HFFc6 (cell line): ENCODE data around the gene NADK. TPM values are rescaled to one million over a fixed set of nuclear protein-coding genes. Genes with fewer than 3 reads are reported as not detected.

Source experiments
- DNase-seq: peaks from one replicate; pipeline ENCODE4 v3.0.0-alpha.2; 2018
- H3K27ac Mint-ChIP-seq: 2 replicates; pipeline ENCODE4 v1.8.0; 2020; ENCODE audit warnings: mild to moderate bottlenecking, mixed read lengths
- H3K27me3 Mint-ChIP-seq: 2 replicates; pipeline ENCODE4 v1.8.0; 2021; ENCODE audit warnings: mild to moderate bottlenecking, moderate library complexity, mixed read lengths; ENCODE audit not compliant: insufficient read depth
- H3K36me3 Mint-ChIP-seq: 2 replicates; pipeline ENCODE4 v1.8.0; 2021; ENCODE audit warnings: low read depth, mixed read lengths
- H3K4me1 Mint-ChIP-seq: 2 replicates; pipeline ENCODE4 v1.8.0; 2020; ENCODE audit warnings: low read depth, mixed read lengths
- H3K4me3 Mint-ChIP-seq: 2 replicates; pipeline ENCODE4 v1.8.0; 2020; ENCODE audit warnings: mild to moderate bottlenecking, moderate library complexity, mixed read lengths
- H3K9me3 Mint-ChIP-seq: 2 replicates; pipeline ENCODE4 v1.8.0; 2020; ENCODE audit warnings: mild to moderate bottlenecking, mixed read lengths
- total RNA-seq, 6 experiments: library from RNA; stranded (reverse); fragmentation: NEBNext Ultra II Directional; extraction: Animal tissue kit (Norgen Biotek cat#: 25700); gene quantifications; 2 replicates in 1 of 6; 3 replicates in 5 of 6; pipeline ENCODE4 v1.2.3, GENCODE V29; 2021
- TF ChIP-seq, protein P1 (sequence below): fragments of 200-600 bp; sonication (generic); IDR thresholded peaks from 2 replicates; pipeline ENCODE4 v1.5.0; 2021; ENCODE audit warnings: antibody characterized with exemption, mild to moderate bottlenecking

Gene NADK
- total RNA-seq, 6 experiments from 2014 or later: 50.3 to 68.8 (median 54.8) TPM

DNA sequence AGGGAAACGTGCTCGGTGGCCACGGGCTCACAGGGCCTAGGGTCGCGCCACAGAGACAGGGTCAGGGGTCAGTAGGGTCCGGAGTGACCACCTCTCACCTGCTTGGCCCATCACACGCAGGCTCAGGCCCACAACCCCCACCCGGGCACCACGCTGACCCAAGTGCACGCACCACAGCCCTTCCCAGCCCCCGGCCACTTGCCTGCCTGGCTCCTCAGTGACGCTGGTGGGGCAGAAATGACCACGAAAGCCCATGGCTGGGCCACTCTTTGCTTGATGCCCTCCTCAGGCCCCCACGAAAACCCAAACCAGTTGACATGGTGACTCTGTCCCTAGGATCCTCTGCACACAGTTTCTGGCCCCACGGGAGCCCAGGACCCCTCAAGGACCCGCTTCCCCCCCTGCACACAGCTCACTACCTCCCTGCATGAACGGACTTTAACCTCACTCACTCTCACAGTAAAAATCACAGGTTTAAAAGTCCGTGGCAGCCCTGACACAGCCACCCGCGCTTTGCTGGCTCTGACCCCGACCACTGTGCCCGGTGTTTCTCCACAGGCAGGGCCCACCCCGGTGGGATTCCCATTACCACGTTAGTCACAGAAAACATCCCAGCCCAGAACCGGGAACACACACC is 20.7 kb downstream of the NADK start:
- H3K4me3 Mint-ChIP-seq: no peak overlapping the region; the same call in 1 of the 2 replicates
- TF ChIP-seq, protein P1, sequence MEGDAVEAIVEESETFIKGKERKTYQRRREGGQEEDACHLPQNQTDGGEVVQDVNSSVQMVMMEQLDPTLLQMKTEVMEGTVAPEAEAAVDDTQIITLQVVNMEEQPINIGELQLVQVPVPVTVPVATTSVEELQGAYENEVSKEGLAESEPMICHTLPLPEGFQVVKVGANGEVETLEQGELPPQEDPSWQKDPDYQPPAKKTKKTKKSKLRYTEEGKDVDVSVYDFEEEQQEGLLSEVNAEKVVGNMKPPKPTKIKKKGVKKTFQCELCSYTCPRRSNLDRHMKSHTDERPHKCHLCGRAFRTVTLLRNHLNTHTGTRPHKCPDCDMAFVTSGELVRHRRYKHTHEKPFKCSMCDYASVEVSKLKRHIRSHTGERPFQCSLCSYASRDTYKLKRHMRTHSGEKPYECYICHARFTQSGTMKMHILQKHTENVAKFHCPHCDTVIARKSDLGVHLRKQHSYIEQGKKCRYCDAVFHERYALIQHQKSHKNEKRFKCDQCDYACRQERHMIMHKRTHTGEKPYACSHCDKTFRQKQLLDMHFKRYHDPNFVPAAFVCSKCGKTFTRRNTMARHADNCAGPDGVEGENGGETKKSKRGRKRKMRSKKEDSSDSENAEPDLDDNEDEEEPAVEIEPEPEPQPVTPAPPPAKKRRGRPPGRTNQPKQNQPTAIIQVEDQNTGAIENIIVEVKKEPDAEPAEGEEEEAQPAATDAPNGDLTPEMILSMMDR: no peak
- no peaks in the 10 kb centered on the region for H3K9me3 Mint-ChIP-seq
- H3K27me3 Mint-ChIP-seq: peaks cover 3% of the 10 kb centered on the region
- no peak for DNase-seq
- no peaks in the 10 kb centered on the region for H3K4me1 Mint-ChIP-seq
- H3K36me3 Mint-ChIP-seq: peaks cover 14% of the 10 kb centered on the region; the same call in 1 of the 2 replicates
- no peak overlapping the region for H3K27ac Mint-ChIP-seq

DNA sequence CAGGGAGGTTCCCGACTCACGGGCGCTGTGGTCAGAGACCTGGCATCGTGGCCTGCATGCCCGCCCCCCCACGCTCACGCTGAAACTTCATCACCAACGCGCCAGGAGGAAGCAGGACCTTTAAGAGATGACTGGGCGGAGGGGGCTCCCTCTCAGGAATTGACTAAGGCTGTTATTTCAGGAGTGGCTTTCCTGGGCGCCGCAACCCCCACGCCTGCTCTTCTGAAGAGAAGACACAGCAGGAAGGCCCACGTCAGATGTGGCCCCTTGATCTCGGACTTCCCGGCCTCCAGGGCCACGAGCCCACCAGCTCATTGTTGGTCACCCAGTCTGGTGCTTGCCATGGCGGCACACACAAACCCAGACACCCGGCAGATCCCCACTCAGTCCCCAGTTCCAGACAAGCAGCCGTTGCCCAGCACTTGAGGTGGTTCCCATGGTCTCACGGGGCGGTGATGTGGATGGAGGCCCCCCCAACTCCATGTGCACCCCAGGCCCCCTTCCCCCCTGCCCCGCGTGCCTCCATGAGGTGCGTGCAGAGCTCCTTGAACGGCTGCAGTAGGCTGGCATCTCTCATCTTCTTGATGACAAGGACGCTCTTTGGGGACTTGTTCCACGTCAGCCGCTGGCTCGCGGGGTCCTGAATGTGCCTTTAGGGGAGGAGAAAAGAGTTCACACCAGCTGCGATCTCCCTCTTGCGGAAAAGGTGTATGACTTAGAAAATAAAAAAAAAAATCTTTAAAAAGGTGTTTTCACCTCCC is 21.4 kb downstream of the NADK start:
- Mint-ChIP-seq H3K9me3 (no peaks in the 10 kb centered on the region), H3K36me3 (peaks cover 14% of the 10 kb centered on the region; the same call in 1 of the 2 replicates), H3K4me1 (no peaks in the 10 kb centered on the region), H3K27me3 (peaks cover 3% of the 10 kb centered on the region), H3K4me3 (no peak overlapping the region), H3K27ac (no peak overlapping the region)
- DNase-seq: no peak
- TF ChIP-seq, protein P1: no peak

DNA sequence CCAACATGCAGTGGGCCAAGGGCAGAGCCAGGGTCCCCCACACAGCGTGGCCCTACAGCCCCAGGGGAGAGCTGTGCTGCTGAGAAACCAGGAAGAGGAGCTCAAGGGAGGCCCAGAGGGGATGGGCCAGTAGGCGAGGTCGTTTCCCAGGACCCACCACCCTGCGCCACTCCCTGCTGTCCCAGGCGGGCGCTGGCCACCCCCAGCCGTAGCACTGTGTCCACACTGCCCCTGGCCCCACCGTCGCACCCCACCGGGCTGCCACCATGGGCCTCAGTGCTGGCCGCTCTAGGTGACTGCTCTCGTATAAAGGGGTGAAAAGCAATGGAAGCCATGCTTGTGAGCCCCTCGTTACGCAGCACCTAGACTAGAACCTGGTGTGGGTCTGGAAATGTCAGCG is 22.4 kb downstream of the NADK start:
- peaks cover 3% of the 10 kb centered on the region for H3K27me3 Mint-ChIP-seq

GRCh38 chr1:1755426-1755825 is 22.8 kb downstream of the NADK start:
- Mint-ChIP-seq H3K36me3 (peaks cover 14% of the 10 kb centered on the region; the same call in 1 of the 2 replicates), H3K9me3 (no peaks in the 10 kb centered on the region), H3K27ac (no peak overlapping the region), H3K4me1 (no peaks in the 10 kb centered on the region), H3K4me3 (no peak overlapping the region), H3K27me3 (peaks cover 3% of the 10 kb centered on the region)
- DNase-seq: no peak
- TF ChIP-seq, protein P1: no peak

More for the DNA sequence above, 22.4 kb downstream of the NADK start:
- no peak for DNase-seq
- Mint-ChIP-seq H3K9me3 (no peaks in the 10 kb centered on the region), H3K36me3 (peaks cover 14% of the 10 kb centered on the region; the same call in 1 of the 2 replicates), H3K4me3 (no peak overlapping the region), H3K4me1 (no peaks in the 10 kb centered on the region), H3K27ac (no peak overlapping the region)
- TF ChIP-seq, protein P1: no peak

DNA sequence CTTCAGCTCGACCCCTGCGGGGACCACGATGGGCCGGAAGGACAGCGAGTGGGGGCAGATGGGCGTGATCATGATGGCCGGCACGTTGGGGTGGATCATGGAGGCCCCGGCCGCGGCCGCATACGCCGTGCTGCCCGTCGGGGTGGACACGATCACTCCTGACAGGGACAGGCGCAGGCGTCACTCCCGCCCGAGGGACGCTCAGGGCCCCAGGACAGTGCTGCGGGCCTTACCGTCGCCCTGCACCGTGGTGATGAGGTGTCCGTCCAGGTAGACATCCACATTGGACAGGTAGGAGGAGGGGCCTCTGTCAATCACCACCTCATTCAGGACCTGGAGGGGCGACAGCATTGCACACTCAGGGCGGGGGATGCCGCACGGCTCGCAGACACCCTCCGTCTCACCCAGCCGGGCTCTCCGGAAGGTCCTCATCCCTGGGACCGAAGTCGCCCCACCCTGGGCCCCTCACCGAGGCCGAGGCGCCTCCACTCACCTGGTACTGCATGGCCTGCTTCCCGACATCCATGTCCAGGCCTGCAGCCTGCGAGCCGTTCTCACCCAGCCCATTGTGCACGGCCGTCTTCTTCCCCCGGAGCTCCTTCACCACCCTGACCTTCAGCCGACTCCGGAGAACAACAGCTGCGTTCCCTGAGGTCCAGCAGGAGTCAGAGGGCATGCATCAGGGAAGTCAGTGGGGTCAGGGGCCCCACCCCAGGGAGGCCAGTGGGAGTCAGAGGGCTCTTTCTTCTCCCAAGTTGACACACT is 24.0 kb downstream of the NADK start:
- no peak overlapping the region for H3K27ac Mint-ChIP-seq
- no peaks in the 10 kb centered on the region for H3K9me3 Mint-ChIP-seq
- TF ChIP-seq, protein P1: no peak
- no peak for DNase-seq
- H3K36me3 Mint-ChIP-seq: peaks cover 14% of the 10 kb centered on the region; the same call in 1 of the 2 replicates
- peaks cover 3% of the 10 kb centered on the region; the same call in 1 of the 2 replicates for H3K27me3 Mint-ChIP-seq
- no peak overlapping the region for H3K4me3 Mint-ChIP-seq
- H3K4me1 Mint-ChIP-seq: no peaks in the 10 kb centered on the region
